Loucy (cell line): Measurements from ENCODE around the gene RAB8A.

Source experiments
- CTCF ChIP-seq: fragments of 200-600 bp; sonication (generic); conservative IDR thresholded peaks from 2 replicates; pipeline ENCODE4 v1.5.1; 2014; ENCODE audit warnings: mild to moderate bottlenecking, antibody characterized with exemption, low read length
- EZH2phosphoT487 ChIP-seq: fragments of 200-600 bp; IDR thresholded peaks from 2 replicates; pipeline ENCODE4 v1.6.1; 2018; ENCODE audit warnings: antibody characterized with exemption, mild to moderate bottlenecking, moderate library complexity, borderline replicate concordance

- no peak for TF ChIP-seq CTCF
- no peak for TF ChIP-seq EZH2phosphoT487
Observed at GRCh38 chr19:16061943-16062342, 49.7 kb upstream of the RAB8A start.
